ENCODE data around the gene PTGS2.

Gene PTGS2

GRCh38 chr1:186626356-186626932, 53.8 kb downstream of the PTGS2 start:
- Histone ChIP-seq H3K4me1 (ENCODE audit: control insufficient read depth, insufficient read depth, low read length) (no peaks in the 10 kb centered on the region), H3K27me3 (ENCODE audit: control insufficient read depth, insufficient read depth, low read length, poor library complexity, severe bottlenecking) (no peaks in the 10 kb centered on the region), H3K27ac (ENCODE audit: insufficient read depth, low read depth, low read length, poor library complexity, severe bottlenecking) (no peak overlapping the region), H3K9me3 (ENCODE audit: control insufficient read depth, low read length) (no peaks in the 10 kb centered on the region), H3K4me3 (ENCODE audit: insufficient read depth, low read depth, low read length) (no peak overlapping the region), H3K36me3 (ENCODE audit: control insufficient read depth, insufficient read depth, low read length) (no peaks in the 10 kb centered on the region)
- WGBS, 2 experiments, result 76 to 82% methylated on average over 3 of the region's 3 CpGs

GRCh38 chr1:186623551-186623950, 56.7 kb downstream of the PTGS2 start:
- no peak overlapping the region for H3K4me3 ChIP-seq (ENCODE audit: insufficient read depth, low read depth, low read length)
- no peaks in the 10 kb centered on the region for H3K9me3 ChIP-seq (ENCODE audit: control insufficient read depth, low read length)
- H3K27me3 ChIP-seq (ENCODE audit: control insufficient read depth, insufficient read depth, low read length, poor library complexity, severe bottlenecking), result no peaks in the 10 kb centered on the region
- H3K27ac ChIP-seq (ENCODE audit: insufficient read depth, low read depth, low read length, poor library complexity, severe bottlenecking), result no peak overlapping the region
- no peaks in the 10 kb centered on the region for H3K36me3 ChIP-seq (ENCODE audit: control insufficient read depth, insufficient read depth, low read length)
- H3K4me1 ChIP-seq (ENCODE audit: control insufficient read depth, insufficient read depth, low read length), result no peaks in the 10 kb centered on the region
- WGBS, 2 experiments, result 94 to 95% methylated on average over 6 of the region's 6 CpGs

Measured in ectodermal cell (in vitro differentiated cells).